ENCODE results near the gene MAGED2.
"Not testable (repeated sequence)": the region's sequence is repeated elsewhere in the genome, so short reads cannot be mapped to it uniquely, and the experiment has no call there.

- not testable (repeated sequence) for TF ChIP-seq CTCF, POLR2A, POLR2AphosphoS5 (IDR thresholded peaks at IDR 0.05)
Measured at GRCh38 chrX:54847700-54848099, 40.2 kb downstream of the MAGED2 start.

All from transverse colon (tissue), 4 donors.